ENCODE measurements around the gene HDAC7.
"Not testable (repeated sequence)": the region's sequence is repeated elsewhere in the genome, so short reads cannot be mapped to it uniquely, and the experiment has no call there.

The HDAC7 gene

DNA sequence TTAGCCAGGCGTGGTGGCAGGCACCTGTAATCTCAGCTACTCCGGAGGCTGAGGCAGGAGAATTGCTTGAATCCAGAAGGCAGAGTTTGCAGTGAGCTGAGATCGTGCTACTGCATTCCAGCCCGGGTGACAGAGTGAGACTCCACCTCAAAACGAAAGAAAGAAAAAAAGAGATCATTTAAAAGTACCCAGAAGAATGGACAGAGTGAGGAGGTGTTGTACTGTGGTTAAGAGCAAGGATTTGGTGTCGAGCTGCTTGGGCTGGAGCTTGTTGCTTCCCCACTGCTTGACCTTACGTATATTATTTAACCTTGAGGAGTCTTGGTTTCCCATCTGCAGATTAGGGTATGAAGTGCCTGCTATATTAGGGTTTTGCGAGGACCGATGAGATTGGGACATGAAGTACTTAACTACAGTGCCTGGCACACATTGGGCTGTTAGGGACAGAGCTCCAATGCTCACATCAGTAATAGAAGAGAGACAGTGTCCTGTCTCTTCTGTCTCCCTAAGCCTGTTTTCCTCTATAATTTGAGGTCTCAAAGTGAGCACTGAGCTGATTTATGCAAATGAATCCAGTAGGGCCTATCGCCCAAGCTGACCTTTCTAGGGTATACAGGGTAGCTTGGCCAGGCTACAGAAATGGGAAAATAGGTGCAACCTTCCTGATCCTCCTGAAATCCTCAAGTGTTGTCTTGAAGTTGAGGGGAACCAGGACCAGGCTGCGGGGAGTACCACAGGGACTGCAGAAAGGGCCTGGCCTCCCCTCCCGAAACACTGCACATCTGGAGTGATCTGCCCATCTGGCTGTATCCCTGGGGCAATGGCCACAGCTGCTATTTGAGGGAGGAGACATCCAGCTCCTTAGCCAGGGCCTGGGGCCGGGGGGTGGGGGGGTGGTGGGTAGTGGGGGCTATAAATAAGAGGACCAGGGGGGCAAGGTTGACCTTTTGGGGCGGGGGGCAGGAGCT lies 8.6 kb upstream of the HDAC7 start:
- no peak for DNase-seq

GRCh38 chr12:47825173-47825639 lies 5.5 kb upstream of the HDAC7 start:
- DNase-seq, result no peak

DNA sequence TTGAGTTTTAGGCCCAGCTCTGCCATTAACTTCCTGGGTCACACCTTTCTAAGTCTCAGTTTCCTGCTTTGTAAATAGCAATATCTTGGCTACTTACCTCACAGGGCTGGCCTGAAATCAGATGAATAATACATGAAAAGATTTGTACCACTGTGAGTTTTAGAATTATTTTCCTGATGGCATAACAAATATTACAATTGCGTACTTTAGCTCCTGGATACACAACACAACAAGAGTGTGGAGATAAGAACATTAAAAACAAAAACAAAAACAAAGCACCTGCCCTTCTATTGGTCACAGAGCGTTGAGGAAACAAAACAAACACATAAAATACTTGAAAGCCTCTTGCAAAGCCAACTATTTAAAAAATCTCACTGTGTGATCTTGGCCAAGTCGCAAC lies 4.9 kb upstream of the HDAC7 start:
- DNase-seq, result peak in 1 of 5 experiments; percentile 39

DNA sequence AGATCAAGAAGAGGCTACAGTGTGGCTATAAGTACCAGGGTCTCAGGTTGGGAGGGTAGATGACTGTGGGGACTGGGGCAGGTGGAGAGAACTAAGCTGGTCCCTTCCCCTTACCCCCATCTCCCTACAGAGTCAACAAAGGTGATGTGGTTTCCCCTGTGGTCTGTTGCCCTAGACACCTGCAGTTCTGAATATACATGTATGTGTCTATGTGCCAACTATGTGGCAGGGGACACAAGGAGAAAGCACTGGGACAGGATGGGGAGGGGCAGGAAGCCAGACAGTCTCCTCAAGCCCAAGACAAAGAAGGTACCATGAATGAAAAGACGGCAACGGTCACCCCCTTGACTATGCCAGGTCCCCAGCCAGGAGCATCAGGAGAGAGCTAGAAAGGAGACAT lies 4.5 kb upstream of the HDAC7 start:
- peak in 3 of 5 experiments; percentile 19 to 77 (median 71) for DNase-seq

- DNase-seq, result no peak
Observed at GRCh38 chr12:47823422-47824086, 3.9 kb upstream of the HDAC7 start.

DNA sequence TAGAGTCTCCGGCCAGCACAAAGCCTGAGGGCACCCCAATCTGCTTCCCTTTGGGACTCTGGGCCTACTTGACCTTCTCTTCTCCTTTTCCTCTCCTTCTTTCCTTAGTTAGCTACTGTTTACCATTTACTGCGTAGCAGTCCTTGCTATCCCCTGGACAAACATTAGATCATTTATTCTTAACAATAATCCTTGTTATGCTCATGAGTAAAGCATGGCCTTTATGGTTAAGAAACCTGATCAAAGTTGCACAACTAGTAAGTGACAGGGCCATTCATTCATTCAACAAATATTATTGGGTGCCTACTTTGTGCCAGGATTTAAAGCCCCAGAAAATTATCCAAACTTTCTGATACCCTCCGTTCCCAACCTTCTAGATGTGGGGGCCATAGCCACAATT lies 3.2 kb upstream of the HDAC7 start:
- DNase-seq, result no peak

DNA sequence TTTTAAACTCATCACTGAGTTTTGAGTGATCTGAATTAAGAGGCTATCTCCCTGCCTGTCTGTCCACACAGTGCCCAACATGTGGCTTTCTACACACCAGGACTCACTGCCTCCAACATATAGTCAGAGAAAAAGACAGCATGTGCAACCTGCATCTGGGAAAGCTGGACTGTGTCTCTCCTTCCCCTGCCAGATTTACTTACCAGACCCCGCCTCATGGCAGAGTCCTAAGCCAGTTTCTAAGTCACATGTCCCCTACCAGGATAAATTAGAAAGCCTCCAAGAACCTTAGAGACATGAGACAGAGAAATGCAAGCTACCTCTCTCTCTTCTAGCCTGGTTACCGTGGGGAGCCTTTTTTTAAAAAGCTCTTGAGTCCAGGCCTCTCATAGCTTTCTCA lies 2.7 kb upstream of the HDAC7 start:
- DNase-seq, result no peak

- no peak for DNase-seq
Observed at GRCh38 chr12:47821346-47821706, 1.6 kb upstream of the HDAC7 start.

- DNase-seq, result no peak
Observed at GRCh38 chr12:47820631-47821345, 1.1 kb upstream of the HDAC7 start.

GRCh38 chr12:47819138-47819895 lies 386 bp downstream of the HDAC7 start:
- DNase-seq, result peak in 3 of 5 experiments; percentile 16 to 60 (median 31)

- peak in 3 of 5 experiments; percentile 17 to 67 (median 55) for DNase-seq
Observed at GRCh38 chr12:47818467-47819137, 1.1 kb downstream of the HDAC7 start.

- DNase-seq, result no peak
Observed at GRCh38 chr12:47818007-47818376, 1.7 kb downstream of the HDAC7 start.

DNA sequence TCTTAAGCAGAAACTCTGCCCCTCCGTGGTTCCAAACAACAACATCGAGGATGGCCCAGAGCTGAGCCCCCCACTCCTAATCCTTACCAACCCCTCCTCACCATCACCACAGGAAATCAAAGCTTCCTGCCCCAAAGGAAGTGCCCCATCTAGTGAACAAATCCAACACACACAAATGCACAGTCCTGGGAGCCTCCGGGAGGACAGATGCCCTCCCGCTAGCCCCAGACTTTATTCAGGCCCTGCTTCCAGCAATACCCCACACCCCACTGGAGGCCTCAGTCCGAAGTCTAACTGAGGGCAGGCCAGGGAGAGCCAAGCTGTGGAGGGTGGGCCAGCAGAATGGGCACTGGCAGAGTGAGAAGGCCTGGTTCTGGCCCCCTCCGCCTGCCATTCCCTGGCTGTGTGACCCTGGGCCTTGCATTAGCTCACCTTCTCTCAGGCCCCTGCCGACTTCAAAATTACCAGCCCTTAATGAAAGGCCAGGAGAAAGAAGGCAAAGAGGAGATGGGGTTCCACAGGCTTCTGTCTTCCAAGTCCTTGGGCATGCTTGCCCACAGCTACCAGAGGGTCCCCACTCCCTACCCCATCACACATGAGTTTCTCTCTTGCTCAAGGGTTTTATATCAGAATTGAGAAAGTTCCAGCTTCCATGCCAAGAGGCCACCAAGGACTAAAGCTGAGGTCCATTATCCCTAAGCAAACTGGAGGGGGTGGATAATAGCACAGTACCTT lies 2.3 kb downstream of the HDAC7 start:
- DNase-seq, result peak in 2 of 5 experiments; percentile 19 to 35

DNA sequence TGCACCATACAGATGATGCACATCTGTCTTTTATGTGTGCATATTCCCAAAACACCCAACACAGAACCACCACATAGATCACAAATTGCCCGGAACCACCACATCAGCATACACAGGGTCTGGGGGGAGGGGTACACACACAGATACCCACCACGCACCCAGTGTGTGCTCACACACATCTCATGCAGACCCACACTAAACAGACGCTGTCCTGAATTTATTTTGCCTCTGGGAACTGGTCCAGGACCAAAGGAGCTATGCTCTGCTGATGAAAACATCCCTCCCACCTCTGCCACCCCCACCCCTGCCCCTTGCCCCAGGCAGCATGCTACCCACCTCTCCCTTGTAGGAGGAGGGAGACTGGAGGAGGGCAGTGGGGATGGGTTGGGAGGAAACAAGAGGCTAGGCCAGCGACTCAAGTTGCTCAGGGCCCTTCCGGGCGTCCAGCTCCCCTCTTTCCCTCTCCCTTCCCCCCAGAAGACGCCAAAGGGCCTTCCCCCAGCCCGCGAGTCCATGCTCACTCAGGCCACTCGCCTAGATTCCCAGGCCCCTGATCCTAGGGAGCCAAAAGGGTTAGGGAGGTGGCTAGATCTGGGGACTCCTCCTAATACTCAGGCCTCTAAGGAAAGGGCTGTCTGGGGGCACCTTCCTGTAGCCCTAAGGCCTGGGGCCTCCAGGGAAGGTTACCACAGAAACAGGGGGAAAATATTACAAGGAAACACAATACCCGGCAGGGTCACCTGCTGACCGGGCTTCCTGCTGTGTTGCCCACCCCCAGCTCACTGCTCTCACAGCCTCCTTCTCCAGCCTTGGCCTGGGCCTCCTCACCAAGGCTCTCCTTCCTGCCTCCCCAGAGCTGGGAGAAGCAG lies 3.1 kb downstream of the HDAC7 start:
- no peak for DNase-seq

DNA sequence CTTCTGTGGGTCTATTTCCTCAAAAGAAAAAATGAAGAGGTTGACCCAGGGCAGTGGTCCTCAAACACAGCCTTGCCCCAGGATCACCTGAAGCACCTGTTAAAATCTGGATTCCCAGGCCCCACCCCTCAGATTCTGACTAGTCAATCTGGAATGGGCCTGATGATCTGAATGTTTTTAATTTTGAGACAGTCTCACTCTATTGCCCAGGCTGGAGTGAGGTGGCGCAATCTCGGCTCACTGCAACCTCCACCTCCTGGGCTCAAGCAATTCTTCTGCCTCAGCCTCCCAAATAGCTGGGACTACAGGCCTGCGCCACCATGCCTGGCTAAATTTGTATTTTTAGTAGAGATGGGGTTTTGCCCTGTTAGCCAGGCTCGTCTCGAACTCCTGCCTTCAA lies 4.3 kb downstream of the HDAC7 start:
- DNase-seq, result not testable (repeated sequence)

- DNase-seq, result peak in 1 of 5 experiments; percentile 75
Observed at GRCh38 chr12:47814539-47815170, 5.0 kb downstream of the HDAC7 start.

DNA sequence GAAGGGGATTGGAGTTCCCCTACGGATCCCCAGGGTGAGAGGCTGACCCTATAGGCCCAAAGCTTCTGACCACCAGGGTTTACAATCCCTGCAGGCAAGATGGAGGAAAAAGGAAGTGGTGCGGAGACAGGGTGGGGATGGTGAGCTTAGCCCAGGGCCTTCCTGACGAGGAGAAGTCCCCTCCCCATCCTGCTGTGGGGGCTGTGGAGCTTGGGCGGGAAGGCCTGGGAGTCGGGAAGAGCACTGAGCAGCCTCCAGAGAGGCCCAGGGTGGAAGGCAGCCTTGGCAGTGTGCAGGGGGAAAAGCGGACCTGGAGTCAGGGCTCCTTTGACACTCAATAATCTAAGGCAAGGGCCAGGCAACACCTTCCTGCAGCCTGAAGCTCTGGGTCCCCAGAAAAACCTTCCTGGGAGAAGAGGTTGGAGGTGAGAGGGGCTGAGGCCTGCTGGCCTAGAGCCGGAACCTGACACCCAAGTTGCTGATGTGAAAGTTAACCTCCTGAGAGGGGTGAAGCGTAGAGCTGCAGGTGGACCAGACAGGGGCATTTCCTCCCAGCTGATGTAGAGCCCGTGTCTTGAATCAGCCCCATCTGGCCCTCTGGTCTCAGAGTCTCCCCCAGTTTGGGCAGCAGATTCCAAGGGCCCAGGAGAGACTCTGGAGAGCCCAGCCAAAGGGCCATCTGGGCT lies 6.0 kb downstream of the HDAC7 start:
- peak in 2 of 5 experiments; percentile 15 to 70 for DNase-seq

- peak; percentile 73 to 98 (median 85) for DNase-seq
Observed at GRCh38 chr12:47812797-47813510, 6.7 kb downstream of the HDAC7 start.

Data from T-helper 2 cell (primary cell).